Left cardiac atrium (tissue), 4 donors: ENCODE measurements around the gene CFAP157. TPM values are rescaled to one million over a fixed set of nuclear protein-coding genes. Genes with fewer than 3 reads are reported as not detected.

Experiments
- ATAC-seq, 2 donors: fragments of 200-7000 bp; cut with Tn5 transposase; one replicate each; pipeline ENCODE4 v1.9.1; 2020; ENCODE audit warnings: mild to moderate bottlenecking in 2 of 2, moderate library complexity in 2 of 2
- DNase-seq: peaks from one replicate; pipeline ENCODE4 v3.0.0-alpha.2; 2020
- intact Hi-C, 2 donors: fragments of 100-400 bp; cut with DNase I; formaldehyde crosslinking; loops; one replicate each; pipeline versions ENCODE4 v1.14.1 to v1.15.1; 2022 to 2023
- total RNA-seq, 2 donors: library from RNA; stranded (reverse); fragmentation: NEBNext Ultra II Directional; extraction: Animal tissue kit (Norgen Biotek cat#: 25700); gene quantifications; one replicate each; pipeline ENCODE4 v1.2.1, GENCODE V29; 2021
- donor health status: DM: no; HTN: yes; CAD: no.
- donor health status: DM: no; HTN: yes; CAD: no; lungs with severe emphysema.
- donor health status: DM: yes; HTN: yes; CAD: no.
- donor health status: Dilated cardiomyopathy.

CFAP157 gene
- total RNA-seq, 2 donors from 2014 or later, result not detected

GRCh38 chr9:127711831-127712274 lies 5.1 kb downstream of the CFAP157 start:
- DNase-seq, result no peak
- ATAC-seq, result no peak
- intact Hi-C loops, result no loop called here

GRCh38 chr9:127712371-127712770 lies 5.6 kb downstream of the CFAP157 start:
- ATAC-seq, result no peak
- intact Hi-C loops, result no loop called here
- DNase-seq, result no peak

GRCh38 chr9:127712867-127713266 lies 6.1 kb downstream of the CFAP157 start:
- intact Hi-C loops, result no loop called here
- no peak for DNase-seq
- ATAC-seq, result no peak

GRCh38 chr9:127714020-127714750 lies 7.4 kb downstream of the CFAP157 start:
- intact Hi-C loops, result no loop called here
- DNase-seq, result no peak
- ATAC-seq, result no peak

- intact Hi-C loops, result no loop called here
- peak; percentile 24 to 36 for ATAC-seq
- DNase-seq, result no peak
Measured at GRCh38 chr9:127714951-127715469, 8.2 kb downstream of the CFAP157 start.

GRCh38 chr9:127715470-127716337 lies 8.9 kb downstream of the CFAP157 start, which contains the start of the genes PTRH1 and TTC16:
Gene PTRH1, minus strand, starts transcription at chr9:127715663. Its CDS starts 24 bp downstream, at chr9:127715639.
Gene TTC16, plus strand, starts transcription at chr9:127716079. Its CDS starts 67 bp downstream, at chr9:127716146.
- DNase-seq (peak; percentile 99), ATAC-seq (peak; percentile 97)
- intact Hi-C loops, result no loop called here

GRCh38 chr9:127716412-127716811 lies 9.6 kb downstream of the CFAP157 start:
- intact Hi-C loops, result no loop called here
- no peak for ATAC-seq
- no peak for DNase-seq

GRCh38 chr9:127717766-127718165 lies 11.0 kb downstream of the CFAP157 start:
- ATAC-seq (no peak), DNase-seq (no peak)
- intact Hi-C loops, result no loop called here

- ATAC-seq, result no peak
- intact Hi-C loops, result no loop called here
Measured at GRCh38 chr9:127720031-127720864, 13.5 kb downstream of the CFAP157 start.

GRCh38 chr9:127720865-127721227 lies 14.1 kb downstream of the CFAP157 start:
- no peak for ATAC-seq
- DNase-seq, result no peak
- intact Hi-C loops, result no loop called here

More at GRCh38 chr9:127720031-127720864, 13.5 kb downstream of the CFAP157 start:
- DNase-seq, result no peak

GRCh38 chr9:127721391-127721821 lies 14.6 kb downstream of the CFAP157 start:
- ATAC-seq (no peak), DNase-seq (no peak)
- intact Hi-C loops, result no loop called here

- DNase-seq (no peak), ATAC-seq (no peak)
- intact Hi-C loops, result no loop called here
Measured at GRCh38 chr9:127722055-127722745, 15.4 kb downstream of the CFAP157 start.

GRCh38 chr9:127723013-127723412 lies 16.2 kb downstream of the CFAP157 start:
- ATAC-seq (no peak), DNase-seq (no peak)
- intact Hi-C loops, result no loop called here

- intact Hi-C loops, result no loop called here
- ATAC-seq (peak; percentile 27 to 64), DNase-seq (no peak)
Measured at GRCh38 chr9:127723444-127723843, 16.7 kb downstream of the CFAP157 start.

- intact Hi-C loops, result no loop called here
- ATAC-seq (peak; percentile 20 to 21), DNase-seq (no peak)
Measured at GRCh38 chr9:127724012-127724411, 17.2 kb downstream of the CFAP157 start.

GRCh38 chr9:127726871-127727270 lies 20.1 kb downstream of the CFAP157 start:
- intact Hi-C loops, result loop anchor here in 1 of 2 donors (5.0 kb wide), 1 partner anchor 135 kb away; no protein-coding TSS in a partner anchor
- no peak for DNase-seq
- ATAC-seq, result no peak

GRCh38 chr9:127728808-127729207 lies 22.0 kb downstream of the CFAP157 start:
- no peak for DNase-seq
- intact Hi-C loops, result loop anchor here in 1 of 2 donors (5.0 kb wide), 1 partner anchor 137 kb away; no protein-coding TSS in a partner anchor
- no peak for ATAC-seq
